ENCODE data around the gene ZC3H18.
A peak's percentile ranks its signal among the peaks of the same experiment; 100 is the strongest.
"Not testable (repeated sequence)": the region's sequence is repeated elsewhere in the genome, so short reads cannot be mapped to it uniquely, and the experiment has no call there.

Gene ZC3H18

GRCh38 chr16:88656291-88656980 lies 86.2 kb downstream of the ZC3H18 start:
- H3K9me3 Mint-ChIP-seq, result no peaks in the 10 kb centered on the region

DNA sequence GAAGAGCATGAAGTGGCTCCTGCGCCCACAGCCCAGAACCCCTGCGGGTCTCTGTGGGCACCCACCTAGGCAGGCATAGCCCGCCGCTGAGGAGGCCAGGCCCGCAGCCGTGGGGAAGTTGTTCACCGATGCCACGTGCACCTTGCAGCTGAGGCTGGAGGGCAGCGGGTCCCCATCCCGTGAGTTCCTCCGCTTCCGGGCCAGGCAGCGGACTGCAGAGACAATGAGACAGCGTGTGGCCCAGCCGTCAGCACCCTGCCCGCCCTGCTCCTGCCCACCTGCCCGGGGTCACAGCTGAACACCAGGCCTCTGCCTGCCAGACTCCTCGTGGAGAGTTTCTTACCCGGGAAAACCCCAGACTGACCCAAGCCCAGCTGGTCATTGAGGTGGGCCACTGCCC lies 87.2 kb downstream of the ZC3H18 start:
- ATAC-seq, result no peak
- Mint-ChIP-seq H3K27me3 (no peaks in the 10 kb centered on the region), H3K4me3 (no peak overlapping the region), H3K36me3 (ENCODE audit: low read depth) (peaks cover 3% of the 10 kb centered on the region), H3K9me3 (no peaks in the 10 kb centered on the region), H3K4me1 (peaks cover 12% of the 10 kb centered on the region), H3K27ac (no peak overlapping the region)
- DNase-seq, result no peak

More at GRCh38 chr16:88656291-88656980, 86.2 kb downstream of the ZC3H18 start:
- peaks cover 10% of the 10 kb centered on the region for H3K4me1 Mint-ChIP-seq
- H3K4me3 Mint-ChIP-seq, result no peak overlapping the region
- no peak overlapping the region for H3K27ac Mint-ChIP-seq
- peaks cover 3% of the 10 kb centered on the region for H3K36me3 Mint-ChIP-seq (ENCODE audit: low read depth)
- no peak for DNase-seq
- no peaks in the 10 kb centered on the region for H3K27me3 Mint-ChIP-seq
- ATAC-seq, result no peak

DNA sequence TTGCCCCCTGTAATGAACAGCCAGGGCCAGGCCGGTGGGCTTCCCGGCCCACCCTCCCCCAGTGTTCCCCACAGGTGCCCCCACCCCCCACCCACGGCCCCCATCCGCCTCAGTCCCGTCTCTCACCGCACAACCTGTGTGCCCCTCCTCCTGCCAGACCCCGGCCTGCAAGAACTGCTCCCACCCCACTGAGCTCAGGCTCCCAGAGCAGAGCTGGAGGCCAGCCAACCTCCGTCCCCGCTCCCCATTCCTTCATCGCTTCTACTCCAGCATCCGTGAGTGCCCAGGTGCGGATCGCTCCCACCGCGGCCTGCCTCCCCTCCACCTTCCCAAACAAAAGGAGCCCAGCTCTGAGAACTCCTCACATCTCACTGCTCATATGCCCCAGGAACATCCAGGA lies 88.5 kb downstream of the ZC3H18 start:
- no peak for ATAC-seq
- H3K4me3 Mint-ChIP-seq, result no peak overlapping the region
- H3K27ac Mint-ChIP-seq, result no peak overlapping the region
- no peaks in the 10 kb centered on the region for H3K9me3 Mint-ChIP-seq
- H3K36me3 Mint-ChIP-seq (ENCODE audit: low read depth), result peaks cover 3% of the 10 kb centered on the region
- no peak for DNase-seq
- no peaks in the 10 kb centered on the region for H3K27me3 Mint-ChIP-seq
- H3K4me1 Mint-ChIP-seq, result peaks cover 13% of the 10 kb centered on the region

GRCh38 chr16:88659160-88659559 lies 89.0 kb downstream of the ZC3H18 start:
- Mint-ChIP-seq H3K27ac (no peak overlapping the region), H3K27me3 (no peaks in the 10 kb centered on the region), H3K4me1 (peaks cover 16% of the 10 kb centered on the region), H3K9me3 (no peaks in the 10 kb centered on the region), H3K4me3 (no peak overlapping the region), H3K36me3 (ENCODE audit: low read depth) (peaks cover 3% of the 10 kb centered on the region)
- ATAC-seq (no peak), DNase-seq (no peak)

DNA sequence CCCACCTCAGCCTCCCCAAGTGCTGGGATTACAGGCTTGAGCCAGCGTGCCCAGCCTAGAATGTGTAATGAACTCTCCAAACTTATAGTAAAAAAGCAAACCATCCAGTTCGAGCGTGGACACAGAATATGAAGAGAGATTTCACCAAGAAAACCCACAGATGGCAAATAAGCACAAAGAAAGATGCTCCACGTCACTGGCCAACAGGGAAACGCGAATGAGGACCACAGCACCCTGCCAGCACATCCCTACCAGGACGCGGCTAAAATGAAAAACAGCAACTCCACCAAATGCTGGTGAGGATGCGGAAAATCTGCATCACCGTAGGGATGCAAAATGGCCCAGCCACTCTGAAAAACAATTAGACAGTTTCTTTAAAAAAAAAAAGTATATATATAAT lies 91.3 kb downstream of the ZC3H18 start:
- Mint-ChIP-seq H3K4me3 (peak overlapping the region; percentile 59), H3K9me3 (no peaks in the 10 kb centered on the region), H3K4me1 (peaks cover 17% of the 10 kb centered on the region), H3K27ac (peak overlapping the region; percentile 22), H3K27me3 (no peaks in the 10 kb centered on the region), H3K36me3 (ENCODE audit: low read depth) (no peaks in the 10 kb centered on the region)
- ATAC-seq (no peak), DNase-seq (no peak)

DNA sequence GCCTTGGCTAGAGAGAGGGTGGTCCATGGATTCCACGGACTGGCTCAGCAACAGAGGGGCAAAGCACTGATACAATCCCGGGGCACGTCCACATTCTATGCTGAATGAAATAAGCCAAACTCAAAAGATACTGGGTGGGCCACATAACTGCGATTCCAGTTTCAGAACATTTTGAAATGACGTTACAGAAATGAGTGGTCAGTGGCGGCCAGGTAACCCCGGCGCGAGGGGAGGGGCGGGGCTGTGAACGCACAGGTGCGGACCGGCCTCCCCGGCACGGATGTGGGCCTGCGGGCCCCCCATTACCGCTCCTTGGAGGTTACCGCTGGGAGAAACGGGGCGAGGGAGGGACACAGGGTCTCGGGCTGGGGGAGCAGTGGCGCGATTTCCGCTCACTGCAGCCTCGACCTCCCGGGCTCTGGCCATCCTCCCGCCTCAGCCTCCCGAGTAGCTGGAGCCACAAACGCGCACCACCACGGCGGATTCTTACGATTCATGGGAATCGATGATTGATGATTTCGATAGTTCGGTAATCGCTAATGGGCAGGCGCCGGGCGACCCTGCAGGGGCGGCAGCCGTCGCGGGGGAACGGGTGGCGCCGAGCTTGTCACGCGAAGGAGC lies 92.1 kb downstream of the ZC3H18 start:
- peaks cover 17% of the 10 kb centered on the region for H3K4me1 Mint-ChIP-seq
- H3K9me3 Mint-ChIP-seq, result no peaks in the 10 kb centered on the region
- DNase-seq, result no peak
- H3K36me3 Mint-ChIP-seq (ENCODE audit: low read depth), result no peaks in the 10 kb centered on the region
- peak overlapping the region; percentile 88 for H3K4me3 Mint-ChIP-seq
- ATAC-seq, result no peak
- no peaks in the 10 kb centered on the region for H3K27me3 Mint-ChIP-seq
- peak overlapping the region; percentile 70 for H3K27ac Mint-ChIP-seq

GRCh38 chr16:88662843-88663606 lies 92.8 kb downstream of the ZC3H18 start, which contains the start of gene MVD:
MVD (minus strand) TSS chr16:88663091; CDS start chr16:88663080, 11 bp downstream.
- Mint-ChIP-seq H3K4me1 (peaks cover 17% of the 10 kb centered on the region), H3K4me3 (peak within 1 kb of the TSS; percentile 88), H3K27me3 (no peaks in the 10 kb centered on the region), H3K27ac (peak within 1 kb of the TSS; percentile 92), H3K9me3 (no peaks in the 10 kb centered on the region), H3K36me3 (ENCODE audit: low read depth) (peaks cover 2% of the 10 kb centered on the region)
- DNase-seq, result peak; percentile 95
- peak; percentile 99 for ATAC-seq

DNA sequence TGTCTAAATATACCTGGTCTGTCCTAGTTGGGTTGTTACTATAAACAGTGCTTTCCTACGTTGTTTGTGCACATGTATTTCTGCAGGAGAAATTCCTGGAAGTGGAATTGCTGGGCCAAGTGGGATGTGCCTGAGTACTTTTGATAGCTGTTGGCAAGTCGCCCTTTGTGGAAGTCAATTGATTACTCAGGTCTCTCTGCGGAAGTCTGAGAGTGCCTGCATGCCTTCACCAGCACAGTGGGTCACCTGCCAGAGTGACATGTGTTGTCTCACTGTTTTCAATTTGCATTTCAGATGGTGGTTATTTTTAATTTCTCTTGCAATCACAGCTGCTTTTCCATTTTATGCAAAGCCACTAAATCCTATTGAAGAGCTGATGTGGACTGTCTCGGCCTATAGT lies 94.9 kb downstream of the ZC3H18 start:
- DNase-seq, result no peak
- Mint-ChIP-seq H3K27ac (no peak overlapping the region), H3K4me3 (peak overlapping the region; percentile 48), H3K36me3 (ENCODE audit: low read depth) (peaks cover 7% of the 10 kb centered on the region), H3K9me3 (no peaks in the 10 kb centered on the region), H3K27me3 (no peaks in the 10 kb centered on the region), H3K4me1 (peaks cover 17% of the 10 kb centered on the region)
- no peak for ATAC-seq

DNA sequence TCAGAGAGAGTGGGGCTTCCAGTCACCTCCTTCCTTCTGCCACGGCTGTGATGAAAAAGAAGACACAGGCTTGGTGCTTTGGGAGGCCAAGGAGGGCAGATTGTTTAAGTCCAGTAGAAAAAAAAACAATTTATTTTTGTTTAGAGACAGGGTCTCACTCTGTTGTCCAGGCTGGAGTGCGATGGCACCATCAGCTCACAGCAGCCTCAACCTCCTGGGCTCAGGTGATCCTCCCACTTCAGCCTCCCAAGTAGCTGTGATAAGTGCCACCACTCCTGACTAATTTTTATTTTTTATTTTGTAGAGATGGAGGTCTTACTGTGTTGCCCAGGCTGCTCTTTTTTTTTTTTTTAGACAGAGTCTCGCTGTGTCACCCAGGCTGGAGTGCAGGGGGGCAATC lies 95.4 kb downstream of the ZC3H18 start:
- no peak overlapping the region for H3K27ac Mint-ChIP-seq
- peaks cover 17% of the 10 kb centered on the region for H3K4me1 Mint-ChIP-seq
- no peak for ATAC-seq
- H3K9me3 Mint-ChIP-seq, result no peaks in the 10 kb centered on the region
- H3K36me3 Mint-ChIP-seq (ENCODE audit: low read depth), result peaks cover 7% of the 10 kb centered on the region
- DNase-seq, result no peak
- H3K27me3 Mint-ChIP-seq, result no peaks in the 10 kb centered on the region
- H3K4me3 Mint-ChIP-seq, result no peak overlapping the region

DNA sequence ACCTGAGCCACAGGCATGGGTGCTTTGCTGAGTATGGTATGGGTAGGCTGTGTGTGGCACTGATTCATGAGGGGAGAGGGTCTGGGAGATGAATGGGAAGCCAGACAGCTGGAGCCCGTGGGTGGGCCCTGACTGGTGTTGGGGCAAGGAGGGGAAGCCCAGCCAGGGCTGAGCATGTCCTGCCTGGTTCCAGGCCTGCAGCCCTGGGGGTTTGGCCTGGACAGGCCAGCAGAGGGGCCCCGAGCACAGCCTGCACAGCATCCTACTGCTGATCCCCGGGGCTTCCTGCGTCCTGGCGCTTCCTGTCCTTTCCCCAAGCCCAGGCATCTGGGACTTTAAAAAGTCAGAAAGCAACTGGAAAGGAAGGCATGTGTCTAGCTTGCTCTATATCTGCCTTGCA lies 97.3 kb downstream of the ZC3H18 start:
- no peak overlapping the region for H3K27ac Mint-ChIP-seq
- H3K4me3 Mint-ChIP-seq, result no peak overlapping the region
- no peaks in the 10 kb centered on the region for H3K9me3 Mint-ChIP-seq
- ATAC-seq (no peak), DNase-seq (no peak)
- peaks cover 7% of the 10 kb centered on the region for H3K36me3 Mint-ChIP-seq (ENCODE audit: low read depth)
- H3K4me1 Mint-ChIP-seq, result peaks cover 6% of the 10 kb centered on the region
- no peaks in the 10 kb centered on the region for H3K27me3 Mint-ChIP-seq

- H3K27ac Mint-ChIP-seq; H3K9me3 Mint-ChIP-seq; ATAC-seq; DNase-seq; H3K27me3 Mint-ChIP-seq; H3K36me3 Mint-ChIP-seq (ENCODE audit: low read depth); H3K4me1 Mint-ChIP-seq; H3K4me3 Mint-ChIP-seq: not testable (repeated sequence)
These were observed 99.3 kb downstream of the ZC3H18 start for GRCh38 chr16:88669493-88669892.

GRCh38 chr16:88669980-88670379 lies 99.8 kb downstream of the ZC3H18 start:
- H3K9me3 Mint-ChIP-seq, result no peaks in the 10 kb centered on the region
- DNase-seq, result no peak
- H3K27me3 Mint-ChIP-seq, result no peaks in the 10 kb centered on the region
- no peak overlapping the region for H3K4me3 Mint-ChIP-seq
- peaks cover 7% of the 10 kb centered on the region for H3K36me3 Mint-ChIP-seq (ENCODE audit: low read depth)
- ATAC-seq, result no peak
- H3K27ac Mint-ChIP-seq, result no peak overlapping the region
- no peaks in the 10 kb centered on the region for H3K4me1 Mint-ChIP-seq

GRCh38 chr16:88671806-88672205 lies 101.6 kb downstream of the ZC3H18 start:
- no peaks in the 10 kb centered on the region for H3K27me3 Mint-ChIP-seq
- peaks cover 7% of the 10 kb centered on the region for H3K36me3 Mint-ChIP-seq (ENCODE audit: low read depth)
- ATAC-seq (no peak), DNase-seq (no peak)
- no peak overlapping the region for H3K27ac Mint-ChIP-seq
- H3K4me1 Mint-ChIP-seq, result no peaks in the 10 kb centered on the region
- H3K9me3 Mint-ChIP-seq, result no peaks in the 10 kb centered on the region
- no peak overlapping the region for H3K4me3 Mint-ChIP-seq

DNA sequence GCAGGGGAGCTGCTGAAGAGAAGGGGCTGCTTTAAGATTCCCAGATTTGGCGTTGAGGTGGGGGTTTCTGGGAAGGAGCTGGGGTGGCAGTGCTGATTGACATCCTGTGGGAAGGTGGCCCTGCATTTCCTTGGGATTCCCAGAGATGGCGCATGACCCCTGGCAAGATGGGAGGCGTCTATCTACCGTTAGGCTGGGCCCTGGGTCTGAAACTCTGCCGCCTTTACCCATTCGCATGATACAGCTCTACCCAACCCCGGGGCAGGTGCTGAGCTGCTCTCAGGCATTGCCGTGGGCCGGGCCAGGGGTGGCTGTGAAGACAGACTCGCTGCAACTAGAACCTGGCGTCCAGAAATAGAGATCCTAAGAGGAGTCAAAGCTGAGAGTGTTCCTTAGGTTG lies 102.6 kb downstream of the ZC3H18 start:
- no peak for DNase-seq

More for the DNA sequence above, 102.6 kb downstream of the ZC3H18 start:
- ATAC-seq, result no peak
- H3K36me3 Mint-ChIP-seq (ENCODE audit: low read depth), result peaks cover 5% of the 10 kb centered on the region
- no peaks in the 10 kb centered on the region for H3K4me1 Mint-ChIP-seq
- no peaks in the 10 kb centered on the region for H3K9me3 Mint-ChIP-seq
- no peak overlapping the region for H3K27ac Mint-ChIP-seq
- no peak overlapping the region for H3K4me3 Mint-ChIP-seq
- H3K27me3 Mint-ChIP-seq, result no peaks in the 10 kb centered on the region

All from activated naive CD8-positive, alpha-beta T cell treated with anti-CD3 and anti-CD28 coated beads, Interleukin-2, amount 50 U/mL, for 24 hours (primary cell).